A549 treated with CpdA at 1 μM for 4 hours (cell line): Measurements from ENCODE around the gene LAMC1. TPM values are rescaled to one million over a fixed set of nuclear protein-coding genes. Genes with fewer than 3 reads are reported as not detected.

Experiments
- total RNA-seq: library from RNA; stranded (reverse); fragments of 200-300 nt; extraction: Qiagen RNA extraction; gene quantifications from 5 replicates; pipeline ENCODE4 v1.2.3, GENCODE V29; 2022; ENCODE audit warnings: low read depth

LAMC1 gene
- total RNA-seq: 87.7 to 136 TPM (median 106 TPM) in 5 replicates

DNA sequence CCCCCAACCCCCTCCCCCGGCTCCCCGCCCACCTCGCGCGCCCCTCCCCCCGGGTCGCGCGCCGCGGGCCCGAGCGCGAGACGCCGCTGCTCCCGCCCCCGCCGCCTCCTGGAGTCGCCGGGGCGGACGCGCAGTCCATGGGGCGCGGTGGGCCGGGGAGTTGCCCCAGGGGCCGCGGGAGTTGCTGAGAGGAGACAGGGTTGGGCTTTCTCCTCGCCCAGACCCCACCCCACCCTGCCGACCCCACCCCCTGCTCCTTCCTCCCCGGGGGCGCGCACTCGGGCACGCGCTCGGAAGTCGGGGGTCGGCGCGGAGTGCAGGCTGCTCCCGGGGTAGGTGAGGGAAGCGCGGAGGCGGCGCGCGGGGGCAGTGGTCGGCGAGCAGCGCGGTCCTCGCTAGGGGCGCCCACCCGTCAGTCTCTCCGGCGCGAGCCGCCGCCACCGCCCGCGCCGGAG lies at the start of gene LAMC1:
LAMC1 (plus strand) TSS at position 275 of the 455 bp plus-strand sequence. CDS start 297 bp downstream, outside the sequence.

DNA sequence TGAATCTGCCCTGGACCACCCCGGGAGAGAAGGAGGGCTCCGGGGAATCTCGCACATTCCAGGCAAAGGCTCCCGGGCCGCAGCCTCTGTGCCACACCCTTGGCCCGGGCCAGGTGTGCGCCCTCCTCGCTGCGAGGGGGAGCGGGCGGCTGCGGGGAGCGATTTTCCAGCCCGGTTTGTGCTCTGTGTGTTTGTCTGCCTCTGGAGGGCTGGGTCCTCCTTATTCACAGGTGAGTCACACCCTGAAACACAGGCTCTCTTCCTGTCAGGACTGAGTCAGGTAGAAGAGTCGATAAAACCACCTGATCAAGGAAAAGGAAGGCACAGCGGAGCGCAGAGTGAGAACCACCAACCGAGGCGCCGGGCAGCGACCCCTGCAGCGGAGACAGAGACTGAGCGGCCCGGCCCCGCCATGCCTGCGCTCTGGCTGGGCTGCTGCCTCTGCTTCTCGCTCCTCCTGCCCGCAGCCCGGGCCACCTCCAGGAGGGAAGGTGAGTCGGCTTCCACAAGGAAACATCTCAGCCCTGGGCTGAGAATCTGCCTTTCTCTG lies 162.8 kb downstream of the LAMC1 start, which contains the start of gene LAMC2:
LAMC2 (plus strand) TSS at position 324 of the 550 bp plus-strand sequence; CDS start at position 413, 89 bp downstream.

Other genes with a start within 250 kb of the LAMC1 start
- gene NPL, start 233.6 kb upstream of the LAMC1 start, total RNA-seq: 0.59 to 1.0 TPM (median 0.81 TPM) in 5 replicates
- gene DHX9, start 184.1 kb upstream of the LAMC1 start, total RNA-seq: 167 to 205 TPM (median 176 TPM) in 5 replicates
- gene SHCBP1L, start 70.3 kb upstream of the LAMC1 start, total RNA-seq: not detected in 5 replicates
- gene LAMC2, start 162.8 kb downstream of the LAMC1 start, total RNA-seq: 25.3 to 36.8 TPM (median 29.1 TPM) in 5 replicates